Liver (tissue), 3 donors: Measurements from ENCODE around the gene TDRD9.

ENCODE experiments used
- GABPA ChIP-seq, 2 donors: IDR thresholded peaks in 1 of 2; conservative IDR thresholded peaks in 1 of 2; 2 replicates each; pipeline ENCODE4 v1.6.1; 2016; ENCODE audit warnings: antibody characterized with exemption in 2 of 2, mild to moderate bottlenecking in 1 of 2, moderate library complexity in 1 of 2
- TF ChIP-seq, protein P1 (sequence below): fragments of 150-350 bp; IDR thresholded peaks from 2 replicates; pipeline ENCODE4 v1.5.1; 2017; ENCODE audit warnings: improper control_type of control experiment, low read depth, low read length; ENCODE audit not compliant: missing input control
- donor health status: healthy.
- donor health status: healthy.

GRCh38 chr14:104039214-104039613 lies 111.0 kb downstream of the TDRD9 start:
- TF ChIP-seq GABPA (IDR thresholded peaks at IDR 0.05 in 1 of 2, conservative IDR thresholded peaks at IDR 0.05 in 1 of 2) = no peak
- TF ChIP-seq, protein P1, sequence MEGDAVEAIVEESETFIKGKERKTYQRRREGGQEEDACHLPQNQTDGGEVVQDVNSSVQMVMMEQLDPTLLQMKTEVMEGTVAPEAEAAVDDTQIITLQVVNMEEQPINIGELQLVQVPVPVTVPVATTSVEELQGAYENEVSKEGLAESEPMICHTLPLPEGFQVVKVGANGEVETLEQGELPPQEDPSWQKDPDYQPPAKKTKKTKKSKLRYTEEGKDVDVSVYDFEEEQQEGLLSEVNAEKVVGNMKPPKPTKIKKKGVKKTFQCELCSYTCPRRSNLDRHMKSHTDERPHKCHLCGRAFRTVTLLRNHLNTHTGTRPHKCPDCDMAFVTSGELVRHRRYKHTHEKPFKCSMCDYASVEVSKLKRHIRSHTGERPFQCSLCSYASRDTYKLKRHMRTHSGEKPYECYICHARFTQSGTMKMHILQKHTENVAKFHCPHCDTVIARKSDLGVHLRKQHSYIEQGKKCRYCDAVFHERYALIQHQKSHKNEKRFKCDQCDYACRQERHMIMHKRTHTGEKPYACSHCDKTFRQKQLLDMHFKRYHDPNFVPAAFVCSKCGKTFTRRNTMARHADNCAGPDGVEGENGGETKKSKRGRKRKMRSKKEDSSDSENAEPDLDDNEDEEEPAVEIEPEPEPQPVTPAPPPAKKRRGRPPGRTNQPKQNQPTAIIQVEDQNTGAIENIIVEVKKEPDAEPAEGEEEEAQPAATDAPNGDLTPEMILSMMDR = no peak
